H1 (cell line): ENCODE results near the gene PAFAH1B1. TPM values are rescaled to one million over a fixed set of nuclear protein-coding genes. Genes with fewer than 3 reads are reported as not detected.

Source experiments
- CTCF ChIA-PET: fragments of 300-600 bp; sonication (Branson Sonifier 250); formaldehyde crosslinking; loops from one replicate; lab custom pipeline; 2021; ENCODE audit not compliant: partially characterized antibody; lab: Charles Lee
- POLR2A ChIA-PET: fragments of 300-600 bp; sonication (Branson Sonifier 250); formaldehyde crosslinking; loops from one replicate; lab custom pipeline; 2021; ENCODE audit warnings: inconsistent platforms; ENCODE audit not compliant: partially characterized antibody; lab: Charles Lee
- DNase-seq, 2 experiments: peaks; one replicate each; pipeline versions ENCODE4 v3.0.0 to v3.0.0-alpha.2; 2010 to 2022; ENCODE audit warnings: low spot score in 2 of 2, low read depth in 1 of 2, mixed read lengths in 1 of 2
- FAIRE-seq: peaks from 2 replicates; lab custom pipeline; 2011; peaks lifted over from hg19 to GRCh38; lab: Jason Lieb, UNC
- H2AFZ ChIP-seq: 2 replicates; pipeline ENCODE4 v1.8.1; 2012; ENCODE audit warnings: low read length, inconsistent platforms
- H2AK5ac ChIP-seq: 2 replicates; pipeline ENCODE4 v1.6.1; 2013; ENCODE audit warnings: low read depth, low read length
- H2BK120ac ChIP-seq: replicated peaks from 2 replicates; pipeline ENCODE3; 2013; ENCODE audit warnings: low read depth, low read length, inconsistent platforms
- H2BK12ac ChIP-seq: 2 replicates; pipeline ENCODE4 v1.6.1; 2013; ENCODE audit warnings: low read depth, low read length
- H2BK15ac ChIP-seq: 2 replicates; pipeline ENCODE4 v1.6.1; 2013; ENCODE audit warnings: low read length
- H2BK20ac ChIP-seq: 2 replicates; pipeline ENCODE4 v1.6.1; 2013; ENCODE audit warnings: low read length
- H2BK5ac ChIP-seq: 2 replicates; pipeline ENCODE4 v1.6.1; 2013; ENCODE audit warnings: low read depth, low read length
- H3K14ac ChIP-seq: 2 replicates; pipeline ENCODE4 v1.6.1; 2013; ENCODE audit warnings: inconsistent platforms; ENCODE audit not compliant: insufficient read length
- H3K18ac ChIP-seq: 2 replicates; pipeline ENCODE4 v1.6.1; 2013; ENCODE audit warnings: low read length; ENCODE audit errors: extremely low read depth
- H3K23ac ChIP-seq: 2 replicates; pipeline ENCODE4 v1.6.1; 2013; ENCODE audit warnings: inconsistent platforms; ENCODE audit not compliant: insufficient read length
- H3K23me2 ChIP-seq: 2 replicates; pipeline ENCODE4 v1.6.1; 2013; ENCODE audit warnings: low read depth, low read length
- H3K27ac ChIP-seq: 2 replicates; pipeline ENCODE4 v1.6.1; 2011; ENCODE audit warnings: low read depth, low read length, inconsistent platforms
- H3K27me3 ChIP-seq, 4 experiments: replicated peaks in 1 of 4; 1 replicate in 1 of 4; 2 replicates in 3 of 4; pipeline versions ENCODE4 v1.6.1 to v1.8.1; 2011 to 2013; ENCODE audit warnings: low read length in 3 of 4, mild to moderate bottlenecking in 3 of 4, inconsistent platforms in 2 of 4, mixed read lengths in 2 of 4, moderate library complexity in 1 of 4; ENCODE audit not compliant: control insufficient read depth in 3 of 4, insufficient read depth in 3 of 4; ENCODE audit errors: extremely low read depth in 1 of 4
- H3K36me3 ChIP-seq, 4 experiments: 2 replicates each; pipeline versions ENCODE4 v1.6.1 to v1.8.1; 2011 to 2013; ENCODE audit warnings: mild to moderate bottlenecking in 4 of 4, low read length in 3 of 4, moderate library complexity in 2 of 4, control low read depth in 1 of 4, inconsistent platforms in 1 of 4; ENCODE audit not compliant: insufficient read depth in 4 of 4, control insufficient read depth in 2 of 4
- H3K4ac ChIP-seq: replicated peaks from 2 replicates; pipeline ENCODE3; 2013; ENCODE audit warnings: low read length, low read depth, mixed read lengths, inconsistent platforms; ENCODE audit not compliant: insufficient read length
- H3K4me1 ChIP-seq, 4 experiments: replicated peaks in 1 of 4; 1 replicate in 1 of 4; 2 replicates in 3 of 4; pipeline versions ENCODE4 v1.6.1 to v1.8.1; 2011 to 2013; ENCODE audit warnings: low read length in 3 of 4, inconsistent platforms in 2 of 4, mixed read lengths in 1 of 4; ENCODE audit not compliant: insufficient read depth in 4 of 4, control insufficient read depth in 3 of 4
- H3K4me2 ChIP-seq, 2 experiments: 2 replicates each; pipeline versions ENCODE4 v1.6.1 to v1.8.1; 2011 to 2013; ENCODE audit warnings: low read depth in 2 of 2, low read length in 2 of 2, control low read depth in 1 of 2, inconsistent platforms in 1 of 2, mild to moderate bottlenecking in 1 of 2; ENCODE audit not compliant: insufficient read depth in 1 of 2
- H3K4me3 ChIP-seq, 4 experiments: fragments of 200-600, 300-600 bp in 1 of 4; sonication (generic), shearing (Covaris generic), sonication (Bioruptor Twin) in 1 of 4; 2 replicates each; pipeline versions ENCODE4 v1.5.1 to v1.8.1; 2011 to 2016; ENCODE audit warnings: low read length in 4 of 4, low read depth in 3 of 4, control low read depth in 2 of 4, inconsistent platforms in 2 of 4, mild to moderate bottlenecking in 2 of 4, mixed read lengths in 1 of 4, moderate library complexity in 1 of 4; ENCODE audit not compliant: insufficient read depth in 2 of 4; ENCODE audit errors: extremely low read depth in 1 of 4
- H3K56ac ChIP-seq: replicated peaks from 2 replicates; pipeline ENCODE3; 2013; ENCODE audit warnings: low read depth, mild to moderate bottlenecking, mixed read lengths, low read length, inconsistent platforms; ENCODE audit not compliant: insufficient read length
- H3K79me1 ChIP-seq: 2 replicates; pipeline ENCODE4 v1.6.1; 2013; ENCODE audit warnings: low read depth, low read length, control low read depth
- H3K79me2 ChIP-seq, 2 experiments: 2 replicates each; pipeline versions ENCODE4 v1.6.1 to v1.8.1; 2012 to 2013; ENCODE audit warnings: low read length in 2 of 2, mild to moderate bottlenecking in 2 of 2, inconsistent platforms in 1 of 2; ENCODE audit not compliant: insufficient read depth in 2 of 2, control insufficient read depth in 1 of 2
- H3K9ac ChIP-seq, 4 experiments: replicated peaks in 1 of 4; 1 replicate in 1 of 4; 2 replicates in 3 of 4; pipeline versions ENCODE4 v1.6.1 to v1.8.1; 2011 to 2013; ENCODE audit warnings: low read depth in 3 of 4, low read length in 3 of 4, control low read depth in 2 of 4, mild to moderate bottlenecking in 2 of 4, moderate library complexity in 2 of 4, inconsistent platforms in 1 of 4; ENCODE audit errors: extremely low read depth in 1 of 4
- H3K9me3 ChIP-seq, 2 experiments: 2 replicates each; pipeline versions ENCODE4 v1.6.1 to v1.8.1; 2012 to 2013; ENCODE audit warnings: mild to moderate bottlenecking in 2 of 2, moderate library complexity in 2 of 2, control low read depth in 1 of 2, inconsistent platforms in 1 of 2, low read depth in 1 of 2, low read length in 1 of 2, mixed read lengths in 1 of 2; ENCODE audit not compliant: insufficient read depth in 2 of 2
- H4K20me1 ChIP-seq, 2 experiments: replicated peaks in 1 of 2; 2 replicates each; pipeline versions ENCODE3 to v1.8.1; 2011 to 2013; ENCODE audit warnings: inconsistent platforms in 2 of 2, low read length in 2 of 2, mild to moderate bottlenecking in 1 of 2; ENCODE audit not compliant: insufficient read depth in 2 of 2, control insufficient read depth in 1 of 2
- H4K5ac ChIP-seq: 2 replicates; pipeline ENCODE4 v1.6.1; 2013; ENCODE audit warnings: low read length, low read depth, mixed read lengths, inconsistent platforms; ENCODE audit not compliant: insufficient read length
- H4K8ac ChIP-seq: 2 replicates; pipeline ENCODE4 v1.8.0; 2013; ENCODE audit warnings: mild to moderate bottlenecking, moderate library complexity, low read length, inconsistent platforms; ENCODE audit not compliant: insufficient read depth; ENCODE audit errors: extremely low read depth
- H4K91ac ChIP-seq: replicated peaks from 2 replicates; pipeline ENCODE3; 2013; ENCODE audit warnings: low read length, mixed read lengths, inconsistent platforms; ENCODE audit not compliant: insufficient read length
- EGR1 ChIP-seq: IDR thresholded peaks from 2 replicates; pipeline ENCODE4 v1.6.1; 2011; ENCODE audit warnings: low read depth, low read length, borderline replicate concordance
- EZH2 ChIP-seq: fragments of 200-600 bp; sonication (generic); IDR thresholded peaks from 2 replicates; pipeline ENCODE4 v1.7.1; 2012; ENCODE audit warnings: low read depth, mild to moderate bottlenecking, moderate library complexity, low read length, inconsistent platforms; ENCODE audit not compliant: severe bottlenecking
- GABPA ChIP-seq: IDR thresholded peaks from 2 replicates; pipeline ENCODE4 v1.6.1; 2011; ENCODE audit warnings: mild to moderate bottlenecking, low read length, moderate library complexity, borderline replicate concordance; ENCODE audit not compliant: insufficient read depth
- JUND ChIP-seq: IDR thresholded peaks from 2 replicates; pipeline ENCODE4 v1.6.1; 2011; ENCODE audit warnings: mild to moderate bottlenecking, improper control_type of control experiment, low read length
- SIRT6 ChIP-seq: IDR thresholded peaks from one replicate; pipeline ENCODE4 v1.7.1; 2012; ENCODE audit warnings: low read length, inconsistent platforms
- SIX5 ChIP-seq: IDR thresholded peaks from 2 replicates; pipeline ENCODE4 v1.6.1; 2011; ENCODE audit warnings: mild to moderate bottlenecking, low read depth, low read length
- SP1 ChIP-seq: IDR thresholded peaks from 2 replicates; pipeline ENCODE4 v1.6.1; 2011; ENCODE audit warnings: low read depth, low read length
- TEAD4 ChIP-seq: IDR thresholded peaks from 2 replicates; pipeline ENCODE4 v1.6.1; 2012; ENCODE audit warnings: low read depth, low read length, inconsistent platforms, mixed read lengths
- WGBS, 2 experiments: shearing (Covaris generic) in 1 of 2; methylation state at CpG; one replicate each; pipeline versions ENCODE4 v1.1.6 to v1.1.7; 2013 to 2015; ENCODE audit warnings: low lambda C conversion rate in 2 of 2, mixed read lengths in 2 of 2, inconsistent platforms in 1 of 2, low coverage in 1 of 2, missing lambda C conversion rate in 1 of 2; ENCODE audit not compliant: insufficient replicate concordance in 2 of 2, insufficient coverage in 1 of 2, insufficient read length in 1 of 2; ENCODE audit errors: extremely low coverage in 1 of 2, missing lambda C conversion rate in 1 of 2; 5-methylcytosine and 5-hydroxymethylcytosine counted together
- polyA plus RNA-seq, 7 experiments: library from polyadenylated mRNA; depleted of rRNA in 3 of 7; stranded (reverse) in 5 of 7; unstranded in 2 of 7; fragments of >200 nt in 5 of 7; fragments of 200-250 nt in 2 of 7; gene quantifications; 1 replicate in 5 of 7; 2 replicates in 1 of 7; 4 replicates in 1 of 7; pipeline versions ENCODE4 v1.2.1 to v1.2.3, GENCODE V29; 2011 to 2013; ENCODE audit warnings: missing spikeins in 2 of 7, mixed read lengths in 2 of 7
- total RNA-seq: library from RNA; stranded (reverse); fragmentation: NEBNext Ultra II Directional; extraction: Animal tissue kit (Norgen Biotek cat#: 25700); gene quantifications from 2 replicates; pipeline ENCODE4 v1.2.1, GENCODE V29; 2021

PAFAH1B1 gene
- total and polyA plus RNA-seq, 2 of the 8 experiments (the other 6 are each of a cell fraction or from before 2014, with no cell fraction given): 42.0 to 152 TPM

GRCh38 chr17:2613089-2613808 lies 19.8 kb downstream of the PAFAH1B1 start:
- Histone ChIP-seq H2AK5ac (no peak overlapping the region), H3K4me3 (no peak overlapping the region), H2BK20ac (no peak overlapping the region), H2BK120ac (no peak overlapping the region), H3K56ac (no peak overlapping the region), H3K27ac (no peak overlapping the region), H3K23ac (no peak overlapping the region), H3K79me2 (peaks cover 25 to 99% of the 10 kb centered on the region in 2 experiments), H3K4ac (no peak overlapping the region), H4K8ac (no peak overlapping the region), H3K36me3 (peaks cover 0 to 4% (median 0%) of the 10 kb centered on the region in 4 experiments; a peak in 1 of 8 replicates), H3K14ac (no peak overlapping the region), H2BK12ac (no peak overlapping the region), H4K20me1 (peaks cover 16 to 24% of the 10 kb centered on the region in 2 experiments), H2BK15ac (no peak overlapping the region), H3K23me2 (no peaks in the 10 kb centered on the region), H3K18ac (no peak overlapping the region), H4K5ac (no peak overlapping the region), H3K79me1 (peaks cover 5% of the 10 kb centered on the region; the same call in 1 of the 2 replicates), H2AFZ (no peak overlapping the region), H3K27me3 (no peaks in the 10 kb centered on the region), H3K4me1 (peaks cover 0 to 4% (median 0%) of the 10 kb centered on the region in 4 experiments; a peak in 1 of 7 replicates), H4K91ac (no peak overlapping the region), H2BK5ac (no peak overlapping the region), H3K9me3 (no peaks in the 10 kb centered on the region), H3K9ac (no peak overlapping the region), H3K4me2 (no peak overlapping the region)
- 88% methylated on average over 17 of the region's 17 CpGs; no CpG with 5 or more reads in 1 of the 2 experiments for WGBS, 2 experiments
- no peak for TF ChIP-seq EGR1
- no peak for TF ChIP-seq TEAD4
- no peak for TF ChIP-seq SIX5
- TF ChIP-seq SIRT6: no peak
- TF ChIP-seq GABPA: no peak
- TF ChIP-seq EZH2: no peak
- TF ChIP-seq SP1: no peak
- TF ChIP-seq JUND: no peak
- ChIA-PET POLR2A (interaction anchor here (0.6 to 1.3 kb wide), 10 partner anchors 8 to 291 kb away, joined by 3 to 5 read pairs (median 4); no protein-coding TSS in a partner anchor), CTCF (interaction anchor here (1.0 to 1.2 kb wide), 2 partner anchors 8 to 50 kb away, joined by 4 read pairs; no protein-coding TSS in a partner anchor)
- no peak for DNase-seq
- no peak for FAIRE-seq
